Loucy (cell line): ENCODE measurements around the gene TPRG1L.

Experiments used
- EZH2phosphoT487 ChIP-seq: fragments of 200-600 bp; IDR thresholded peaks from 2 replicates; pipeline ENCODE4 v1.6.1; 2018; ENCODE audit warnings: antibody characterized with exemption, mild to moderate bottlenecking, moderate library complexity, borderline replicate concordance
- TF ChIP-seq, protein P1 (sequence below): fragments of 200-600 bp; sonication (generic); conservative IDR thresholded peaks from 2 replicates; pipeline ENCODE4 v1.5.1; 2014; ENCODE audit warnings: mild to moderate bottlenecking, antibody characterized with exemption, low read length

DNA sequence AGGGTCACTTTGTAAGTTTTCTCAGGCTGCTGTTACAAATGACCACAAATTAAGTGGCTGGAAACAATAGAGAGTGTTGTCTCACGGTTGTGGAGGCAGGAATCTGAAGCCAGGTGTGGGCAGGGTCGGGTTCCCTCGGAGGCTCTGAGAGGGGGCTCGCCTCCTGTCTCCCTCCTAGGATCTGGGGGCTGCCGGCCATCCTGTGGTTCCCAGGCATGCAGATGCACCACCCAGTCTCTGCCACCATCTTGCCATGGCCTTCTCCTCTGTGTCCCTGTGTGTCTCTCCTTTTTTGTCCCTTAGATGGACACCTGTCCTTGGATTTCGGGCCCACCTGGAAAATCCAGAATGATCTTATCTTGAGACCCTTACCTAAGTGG lies 32.3 kb downstream of the TPRG1L start:
- TF ChIP-seq, protein P1, sequence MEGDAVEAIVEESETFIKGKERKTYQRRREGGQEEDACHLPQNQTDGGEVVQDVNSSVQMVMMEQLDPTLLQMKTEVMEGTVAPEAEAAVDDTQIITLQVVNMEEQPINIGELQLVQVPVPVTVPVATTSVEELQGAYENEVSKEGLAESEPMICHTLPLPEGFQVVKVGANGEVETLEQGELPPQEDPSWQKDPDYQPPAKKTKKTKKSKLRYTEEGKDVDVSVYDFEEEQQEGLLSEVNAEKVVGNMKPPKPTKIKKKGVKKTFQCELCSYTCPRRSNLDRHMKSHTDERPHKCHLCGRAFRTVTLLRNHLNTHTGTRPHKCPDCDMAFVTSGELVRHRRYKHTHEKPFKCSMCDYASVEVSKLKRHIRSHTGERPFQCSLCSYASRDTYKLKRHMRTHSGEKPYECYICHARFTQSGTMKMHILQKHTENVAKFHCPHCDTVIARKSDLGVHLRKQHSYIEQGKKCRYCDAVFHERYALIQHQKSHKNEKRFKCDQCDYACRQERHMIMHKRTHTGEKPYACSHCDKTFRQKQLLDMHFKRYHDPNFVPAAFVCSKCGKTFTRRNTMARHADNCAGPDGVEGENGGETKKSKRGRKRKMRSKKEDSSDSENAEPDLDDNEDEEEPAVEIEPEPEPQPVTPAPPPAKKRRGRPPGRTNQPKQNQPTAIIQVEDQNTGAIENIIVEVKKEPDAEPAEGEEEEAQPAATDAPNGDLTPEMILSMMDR: no peak
- TF ChIP-seq EZH2phosphoT487: no peak
